Dermis blood vessel endothelial cell (primary cell): ENCODE results near the gene MEGF11. TPM values are rescaled to one million over a fixed set of nuclear protein-coding genes. Genes with fewer than 3 reads are reported as not detected.

Source experiments
- DNase-seq: peaks from one replicate; pipeline ENCODE4 v3.0.0; 2010
- total RNA-seq: library from RNA; depleted of rRNA; stranded (reverse); fragments of >200 nt; gene quantifications from 2 replicates; pipeline ENCODE4 v1.2.3, GENCODE V29; 2014

The MEGF11 gene
- total RNA-seq, 1 donor from 2014 or later = not detected

- no peak for DNase-seq
These were observed 204.2 kb downstream of the MEGF11 start for GRCh38 chr15:66049353-66049752.

GRCh38 chr15:66047321-66048024 lies 206.1 kb downstream of the MEGF11 start:
- DNase-seq = no peak

- DNase-seq = no peak
These were observed 206.8 kb downstream of the MEGF11 start for GRCh38 chr15:66046751-66047150.

GRCh38 chr15:66046326-66046725 lies 207.2 kb downstream of the MEGF11 start:
- DNase-seq = no peak

GRCh38 chr15:66045542-66045941 lies 208.0 kb downstream of the MEGF11 start:
- no peak for DNase-seq

GRCh38 chr15:66044837-66045236 lies 208.7 kb downstream of the MEGF11 start:
- no peak for DNase-seq

GRCh38 chr15:66043264-66043663 lies 210.3 kb downstream of the MEGF11 start:
- DNase-seq = no peak

GRCh38 chr15:66042624-66043023 lies 210.9 kb downstream of the MEGF11 start:
- DNase-seq = no peak

- DNase-seq = no peak
These were observed 212.3 kb downstream of the MEGF11 start for GRCh38 chr15:66041276-66041675.

- no peak for DNase-seq
These were observed 213.2 kb downstream of the MEGF11 start for GRCh38 chr15:66040211-66040892.

- no peak for DNase-seq
These were observed 214.3 kb downstream of the MEGF11 start for GRCh38 chr15:66039117-66039871.

GRCh38 chr15:66038387-66039116 lies 215.0 kb downstream of the MEGF11 start:
- DNase-seq = no peak

- no peak for DNase-seq
These were observed 216.7 kb downstream of the MEGF11 start for GRCh38 chr15:66036859-66037258.

GRCh38 chr15:66035901-66036300 lies 217.6 kb downstream of the MEGF11 start:
- DNase-seq = no peak

GRCh38 chr15:66033143-66033542 lies 220.4 kb downstream of the MEGF11 start:
- no peak for DNase-seq

- no peak for DNase-seq
These were observed 221.5 kb downstream of the MEGF11 start for GRCh38 chr15:66032006-66032405.

GRCh38 chr15:66030650-66031049 lies 222.9 kb downstream of the MEGF11 start:
- no peak for DNase-seq

GRCh38 chr15:66029650-66030049 lies 223.9 kb downstream of the MEGF11 start:
- no peak for DNase-seq

- DNase-seq = no peak
These were observed 226.2 kb downstream of the MEGF11 start for GRCh38 chr15:66027268-66027805.

- no peak for DNase-seq
These were observed 227.6 kb downstream of the MEGF11 start for GRCh38 chr15:66025972-66026371.

- no peak for DNase-seq
These were observed 228.5 kb downstream of the MEGF11 start for GRCh38 chr15:66025015-66025452.

- no peak for DNase-seq
These were observed 229.4 kb downstream of the MEGF11 start for GRCh38 chr15:66024116-66024515.
